ENCODE measurements around the gene UMODL1.

GRCh38 chr21:42048870-42049577 is 22.1 kb upstream of the UMODL1 start:
- TF ChIP-seq KLF16 (CRISPR knock-in tag; IDR thresholded peaks at IDR 0.05) (no peak), SRF (IDR thresholded peaks at IDR 0.05; ENCODE audit: low read depth, low read length) (no peak), CTCF (CRISPR knock-in tag; IDR thresholded peaks at IDR 0.05) (no peak), ONECUT2 (CRISPR knock-in tag; IDR thresholded peaks at IDR 0.05) (no peak), HNF4G (IDR thresholded peaks at IDR 0.05; ENCODE audit: borderline replicate concordance, low read depth, low read length) (no peak), HNF4G (CRISPR knock-in tag; IDR thresholded peaks at IDR 0.05; ENCODE audit: borderline replicate concordance, low read depth) (no peak), ARNT (IDR thresholded peaks at IDR 0.05) (no peak), GATAD2A (CRISPR knock-in tag; IDR thresholded peaks at IDR 0.05) (no peak), ZNF670 (CRISPR knock-in tag; IDR thresholded peaks at IDR 0.05; ENCODE audit: borderline replicate concordance) (no peak), ZNF609 (CRISPR knock-in tag; IDR thresholded peaks at IDR 0.05; ENCODE audit: borderline replicate concordance) (no peak), ZNF660 (CRISPR knock-in tag; IDR thresholded peaks at IDR 0.05; ENCODE audit: borderline replicate concordance, low read depth) (no peak)
- TF ChIP-seq, protein P1, sequence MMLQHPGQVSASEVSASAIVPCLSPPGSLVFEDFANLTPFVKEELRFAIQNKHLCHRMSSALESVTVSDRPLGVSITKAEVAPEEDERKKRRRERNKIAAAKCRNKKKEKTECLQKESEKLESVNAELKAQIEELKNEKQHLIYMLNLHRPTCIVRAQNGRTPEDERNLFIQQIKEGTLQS (CRISPR knock-in tag; IDR thresholded peaks at IDR 0.05): no peak
